ENCODE measurements around the gene CAMTA1.

CAMTA1 gene

DNA sequence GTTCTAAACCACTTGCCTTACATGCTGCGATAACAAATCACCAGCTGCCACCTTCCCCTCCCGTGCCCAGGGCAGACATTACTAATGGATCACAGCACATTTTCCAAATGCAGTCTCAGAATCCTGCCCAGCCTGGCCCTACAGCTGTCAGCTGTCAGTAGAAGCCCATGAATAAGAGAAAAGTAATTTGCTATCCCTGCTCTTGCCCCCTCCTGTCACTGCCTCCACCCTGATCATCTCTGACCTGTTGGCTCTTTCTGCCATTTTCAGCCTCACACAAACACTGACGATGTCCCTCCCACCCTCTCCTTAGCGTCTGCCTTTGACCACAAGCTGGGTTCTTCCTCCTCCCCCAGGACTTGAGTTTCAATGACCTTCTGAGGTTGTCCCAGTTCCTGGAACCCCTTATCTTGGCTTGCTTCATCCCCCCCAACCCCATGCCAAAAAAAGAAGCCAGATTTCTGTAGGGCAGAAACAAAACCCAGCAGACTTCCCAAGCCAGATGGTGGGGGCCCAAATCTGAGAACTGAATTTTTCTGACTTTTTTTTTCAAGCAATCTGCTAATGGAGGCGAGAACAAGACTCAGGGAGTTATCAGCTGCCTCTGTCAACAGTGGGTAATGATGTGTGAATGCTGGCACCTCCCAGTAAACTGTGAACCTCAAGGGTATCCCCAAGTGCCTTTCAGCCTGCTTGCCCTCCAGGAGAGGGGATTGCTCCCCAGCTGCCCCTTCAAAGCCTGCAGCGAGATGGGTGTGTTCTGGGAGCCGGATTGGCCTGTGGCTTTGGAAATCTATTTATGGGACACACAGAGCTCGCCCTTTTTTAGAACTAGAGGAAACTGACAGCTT, 769.4 kb downstream of the CAMTA1 start:
- peaks cover 3% of the 10 kb centered on the region for H3K9me3 Mint-ChIP-seq
- no peaks in the 10 kb centered on the region for H3K36me3 Mint-ChIP-seq
- peaks cover 27% of the 10 kb centered on the region for H3K27me3 Mint-ChIP-seq
- no peak overlapping the region for H3K4me3 Mint-ChIP-seq
- ATAC-seq: no peak
- peaks cover 4% of the 10 kb centered on the region for H3K4me1 Mint-ChIP-seq
- no peak overlapping the region for H3K27ac Mint-ChIP-seq

GRCh38 chr1:7555391-7556185, 770.3 kb downstream of the CAMTA1 start:
- Mint-ChIP-seq H3K27ac (no peak overlapping the region), H3K9me3 (peaks cover 3% of the 10 kb centered on the region), H3K36me3 (no peaks in the 10 kb centered on the region), H3K4me3 (no peak overlapping the region), H3K4me1 (no peaks in the 10 kb centered on the region), H3K27me3 (peaks cover 24% of the 10 kb centered on the region)
- ATAC-seq: no peak

GRCh38 chr1:7557301-7557891, 772.1 kb downstream of the CAMTA1 start:
- Mint-ChIP-seq H3K36me3 (no peaks in the 10 kb centered on the region), H3K4me3 (no peak overlapping the region), H3K4me1 (no peaks in the 10 kb centered on the region), H3K27me3 (peaks cover 27% of the 10 kb centered on the region), H3K9me3 (peaks cover 3% of the 10 kb centered on the region), H3K27ac (no peak overlapping the region)
- ATAC-seq: no peak

- peaks cover under 1% of the 10 kb centered on the region for H3K9me3 Mint-ChIP-seq
- H3K4me3 Mint-ChIP-seq: no peak overlapping the region
- peaks cover 31% of the 10 kb centered on the region for H3K27me3 Mint-ChIP-seq
- H3K27ac Mint-ChIP-seq: no peak overlapping the region
- no peaks in the 10 kb centered on the region for H3K4me1 Mint-ChIP-seq
- H3K36me3 Mint-ChIP-seq: no peaks in the 10 kb centered on the region
- ATAC-seq: no peak
These were observed 772.8 kb downstream of the CAMTA1 start for GRCh38 chr1:7558041-7558461.

GRCh38 chr1:7558481-7558880, 773.2 kb downstream of the CAMTA1 start:
- no peak for ATAC-seq
- Mint-ChIP-seq H3K36me3 (no peaks in the 10 kb centered on the region), H3K27me3 (peaks cover 31% of the 10 kb centered on the region), H3K4me1 (no peaks in the 10 kb centered on the region), H3K4me3 (no peak overlapping the region), H3K9me3 (no peaks in the 10 kb centered on the region), H3K27ac (no peak overlapping the region)

GRCh38 chr1:7558921-7559869, 773.9 kb downstream of the CAMTA1 start:
- Mint-ChIP-seq H3K4me1 (no peaks in the 10 kb centered on the region), H3K9me3 (no peaks in the 10 kb centered on the region), H3K27ac (no peak overlapping the region), H3K4me3 (no peak overlapping the region), H3K27me3 (peaks cover 32% of the 10 kb centered on the region), H3K36me3 (no peaks in the 10 kb centered on the region)
- no peak for ATAC-seq

- ATAC-seq: no peak
- no peaks in the 10 kb centered on the region for H3K36me3 Mint-ChIP-seq
- no peaks in the 10 kb centered on the region for H3K4me1 Mint-ChIP-seq
- peaks cover 39% of the 10 kb centered on the region for H3K27me3 Mint-ChIP-seq
- no peaks in the 10 kb centered on the region for H3K9me3 Mint-ChIP-seq
- no peak overlapping the region for H3K27ac Mint-ChIP-seq
- H3K4me3 Mint-ChIP-seq: no peak overlapping the region
These were observed 774.9 kb downstream of the CAMTA1 start for GRCh38 chr1:7560128-7560527.

DNA sequence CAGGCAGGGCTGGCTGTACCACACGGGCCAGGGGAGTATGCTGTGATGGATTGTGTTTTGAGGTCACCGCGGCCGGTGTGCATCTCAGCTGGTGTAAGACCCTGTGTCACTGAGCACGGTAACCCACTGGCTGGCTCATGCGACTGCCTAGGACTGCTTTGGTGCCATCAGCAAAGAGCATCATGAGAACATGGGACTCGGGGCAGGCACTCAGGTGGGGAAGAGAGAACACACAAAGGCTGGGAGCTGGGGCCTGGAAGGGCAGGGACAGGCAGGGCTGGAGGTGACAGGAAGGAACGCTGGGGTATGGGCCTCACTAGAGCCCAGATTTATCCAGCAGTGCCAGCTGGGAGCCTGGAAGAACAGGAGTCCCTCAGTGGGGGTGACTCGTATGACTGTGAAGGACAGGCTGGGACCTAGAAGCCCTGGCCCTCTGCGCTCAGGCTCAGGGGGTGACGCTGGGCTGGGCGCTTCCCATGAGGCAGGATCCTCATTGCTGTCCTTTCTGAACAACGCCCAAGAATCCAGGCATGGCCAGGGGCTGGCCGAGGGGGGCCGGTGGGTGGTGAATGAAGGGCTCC, 775.4 kb downstream of the CAMTA1 start:
- Mint-ChIP-seq H3K9me3 (no peaks in the 10 kb centered on the region), H3K36me3 (no peaks in the 10 kb centered on the region), H3K4me3 (no peak overlapping the region), H3K27me3 (peaks cover 34% of the 10 kb centered on the region), H3K4me1 (no peaks in the 10 kb centered on the region), H3K27ac (no peak overlapping the region)
- ATAC-seq: no peak

DNA sequence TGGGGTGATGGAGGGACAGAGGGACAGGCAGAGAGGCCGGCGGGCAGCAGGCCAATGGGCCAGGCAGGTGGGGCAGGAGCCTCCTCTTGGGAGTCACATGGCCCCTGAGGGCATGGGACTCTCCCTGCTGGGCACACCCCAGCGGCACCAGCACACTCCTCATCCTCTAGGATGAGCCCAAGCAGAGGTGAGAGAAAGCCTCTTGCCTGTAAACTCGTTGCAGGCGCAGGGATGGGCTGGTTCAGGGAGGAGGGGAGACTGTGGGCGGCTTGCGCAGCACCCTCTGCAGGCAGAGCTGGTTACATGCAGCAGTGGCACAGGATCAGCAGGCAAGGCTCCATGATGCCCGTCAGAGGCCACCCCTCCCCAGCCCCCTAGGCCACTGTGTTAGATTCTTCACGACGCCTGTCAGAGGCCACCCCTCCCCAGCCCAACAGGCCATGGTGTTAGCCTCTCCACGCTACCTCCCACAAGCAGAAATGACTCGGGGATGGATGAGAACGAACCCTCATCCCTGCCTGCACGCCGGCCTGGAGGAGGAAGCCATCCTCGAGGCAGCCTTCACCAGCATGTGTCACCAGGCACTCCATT, 776.2 kb downstream of the CAMTA1 start:
- Mint-ChIP-seq H3K36me3 (no peaks in the 10 kb centered on the region), H3K9me3 (no peaks in the 10 kb centered on the region), H3K27ac (no peak overlapping the region), H3K27me3 (peaks cover 31% of the 10 kb centered on the region), H3K4me3 (no peak overlapping the region), H3K4me1 (no peaks in the 10 kb centered on the region)
- ATAC-seq: no peak

DNA sequence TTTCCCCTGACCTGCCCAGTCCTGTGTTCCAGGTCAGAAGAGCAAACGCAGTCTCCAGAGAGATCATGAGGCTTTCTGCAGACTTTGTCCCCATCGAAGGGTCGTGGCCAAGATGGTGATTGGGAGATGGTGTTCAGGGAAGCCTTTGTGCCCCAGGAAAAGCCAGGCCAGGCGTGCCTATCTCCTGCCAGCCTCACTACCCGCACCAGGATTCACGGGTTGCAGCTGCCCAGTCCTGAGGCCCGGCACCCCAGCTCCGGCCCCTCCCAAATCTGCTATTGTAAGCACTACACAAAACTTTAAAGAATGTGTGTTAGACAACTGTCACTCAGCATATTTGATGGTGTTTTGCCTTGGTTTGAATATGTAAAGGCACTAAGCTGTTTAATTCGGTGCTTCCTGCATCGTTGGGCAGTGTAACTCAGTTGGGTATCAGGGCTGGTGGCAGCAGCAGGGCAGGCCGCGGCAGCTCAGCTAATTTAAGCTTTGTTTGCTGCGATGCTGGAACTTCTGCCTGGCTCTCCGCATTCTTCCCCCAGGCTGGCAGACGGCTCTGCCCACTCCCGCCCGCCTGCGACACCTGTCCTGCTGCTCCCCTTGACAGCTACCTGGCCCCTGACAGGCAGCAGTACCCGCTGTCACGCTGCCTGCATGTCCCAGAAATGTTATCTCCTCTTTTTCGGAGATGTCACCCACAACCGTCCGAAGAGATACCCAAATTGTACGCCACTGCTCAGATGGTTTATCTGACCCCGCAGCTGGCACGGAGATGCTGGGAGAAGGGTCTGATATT, 776.9 kb downstream of the CAMTA1 start:
- Mint-ChIP-seq H3K4me3 (no peak overlapping the region), H3K36me3 (no peaks in the 10 kb centered on the region), H3K4me1 (no peaks in the 10 kb centered on the region), H3K9me3 (no peaks in the 10 kb centered on the region), H3K27ac (no peak overlapping the region), H3K27me3 (peaks cover 31% of the 10 kb centered on the region)
- no peak for ATAC-seq

DNA sequence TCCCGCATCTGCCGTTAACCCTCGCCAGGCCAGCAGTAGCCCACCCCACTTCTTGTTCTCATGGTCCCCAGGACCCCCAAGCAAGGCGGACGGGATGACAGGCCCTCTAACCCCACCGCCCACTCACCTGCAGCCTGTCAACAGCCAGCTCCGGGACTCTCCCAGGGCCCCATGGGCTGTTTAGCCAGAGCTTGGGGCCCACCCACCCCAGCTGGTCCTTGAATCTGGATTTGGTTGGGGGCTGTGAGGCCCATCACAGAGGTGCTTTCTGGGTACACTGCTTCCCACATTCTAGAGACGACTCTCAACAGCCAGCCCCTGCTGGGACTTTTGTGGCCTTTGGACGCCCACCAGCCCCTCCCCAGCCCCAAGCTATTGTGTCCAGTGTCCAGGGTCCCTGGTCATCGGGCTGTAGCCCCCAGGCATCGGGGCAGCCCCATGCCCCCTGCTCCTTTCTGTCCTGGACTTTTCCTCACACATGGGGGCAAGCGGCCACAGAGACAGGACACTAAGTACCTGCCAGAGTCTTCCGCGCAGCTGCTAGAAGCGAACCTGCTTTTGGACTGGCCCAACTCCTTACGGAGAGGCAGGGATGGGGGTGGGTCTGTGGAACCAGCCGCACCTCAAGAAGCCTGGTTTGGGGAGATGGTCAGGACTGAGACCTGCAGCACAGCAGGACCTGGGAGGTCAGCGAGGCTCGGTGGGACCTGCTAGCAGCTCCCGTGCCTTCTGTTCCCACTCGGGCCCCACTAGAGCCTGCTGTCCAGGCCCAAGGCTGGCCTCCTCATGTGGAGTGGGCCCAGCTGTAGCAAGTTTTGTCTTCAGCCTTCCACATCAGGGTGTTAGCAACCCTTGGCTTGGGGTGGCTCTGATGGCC, 777.7 kb downstream of the CAMTA1 start:
- Mint-ChIP-seq H3K27ac (no peak overlapping the region), H3K36me3 (no peaks in the 10 kb centered on the region), H3K4me1 (no peaks in the 10 kb centered on the region), H3K27me3 (peaks cover 31% of the 10 kb centered on the region), H3K4me3 (no peak overlapping the region), H3K9me3 (no peaks in the 10 kb centered on the region)
- no peak for ATAC-seq

GRCh38 chr1:7564137-7564536, 778.9 kb downstream of the CAMTA1 start:
- H3K27me3 Mint-ChIP-seq: peaks cover 31% of the 10 kb centered on the region
- no peaks in the 10 kb centered on the region for H3K9me3 Mint-ChIP-seq
- no peak overlapping the region for H3K27ac Mint-ChIP-seq
- no peaks in the 10 kb centered on the region for H3K4me1 Mint-ChIP-seq
- H3K4me3 Mint-ChIP-seq: no peak overlapping the region
- H3K36me3 Mint-ChIP-seq: no peaks in the 10 kb centered on the region
- no peak for ATAC-seq
